ENCODE data around the gene ARHGAP23. TPM values are rescaled to one million over a fixed set of nuclear protein-coding genes. Genes with fewer than 3 reads are reported as not detected.

Gene ARHGAP23
- total RNA-seq, 1 experiment from 2014 or later = 56.4 TPM

DNA sequence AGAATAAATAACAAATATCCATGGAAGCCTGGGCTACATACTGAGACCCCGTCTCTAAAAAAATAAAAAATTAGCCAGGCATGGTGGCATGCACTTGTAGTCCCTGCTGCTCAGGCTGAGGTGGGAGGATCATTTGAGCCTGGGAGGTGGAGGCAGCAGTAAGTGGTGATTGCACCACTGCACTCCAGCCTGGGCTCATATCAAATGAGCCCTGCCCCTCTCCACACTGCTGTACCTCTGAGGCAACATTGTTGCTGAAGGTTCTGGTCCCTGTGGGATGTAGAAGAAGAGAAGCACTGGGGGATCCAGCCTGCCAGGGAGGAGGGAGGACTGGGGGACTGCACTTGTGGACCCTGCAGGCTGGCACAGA is 11.4 kb upstream of the ARHGAP23 start:
- H3K9me3 ChIP-seq (replicated peaks) = no peaks in the 10 kb centered on the region
- H3K27ac ChIP-seq = no peak overlapping the region
- H3K4me3 ChIP-seq = no peak overlapping the region
- DNase-seq (ENCODE audit: low read depth in 1 of 2, low spot score in 2 of 2) = no peak
- no peaks in the 10 kb centered on the region for H3K36me3 ChIP-seq
- peaks cover 9% of the 10 kb centered on the region for H3K27me3 ChIP-seq (replicated peaks)
- H3K4me1 ChIP-seq (replicated peaks) = peaks cover 20% of the 10 kb centered on the region

DNA sequence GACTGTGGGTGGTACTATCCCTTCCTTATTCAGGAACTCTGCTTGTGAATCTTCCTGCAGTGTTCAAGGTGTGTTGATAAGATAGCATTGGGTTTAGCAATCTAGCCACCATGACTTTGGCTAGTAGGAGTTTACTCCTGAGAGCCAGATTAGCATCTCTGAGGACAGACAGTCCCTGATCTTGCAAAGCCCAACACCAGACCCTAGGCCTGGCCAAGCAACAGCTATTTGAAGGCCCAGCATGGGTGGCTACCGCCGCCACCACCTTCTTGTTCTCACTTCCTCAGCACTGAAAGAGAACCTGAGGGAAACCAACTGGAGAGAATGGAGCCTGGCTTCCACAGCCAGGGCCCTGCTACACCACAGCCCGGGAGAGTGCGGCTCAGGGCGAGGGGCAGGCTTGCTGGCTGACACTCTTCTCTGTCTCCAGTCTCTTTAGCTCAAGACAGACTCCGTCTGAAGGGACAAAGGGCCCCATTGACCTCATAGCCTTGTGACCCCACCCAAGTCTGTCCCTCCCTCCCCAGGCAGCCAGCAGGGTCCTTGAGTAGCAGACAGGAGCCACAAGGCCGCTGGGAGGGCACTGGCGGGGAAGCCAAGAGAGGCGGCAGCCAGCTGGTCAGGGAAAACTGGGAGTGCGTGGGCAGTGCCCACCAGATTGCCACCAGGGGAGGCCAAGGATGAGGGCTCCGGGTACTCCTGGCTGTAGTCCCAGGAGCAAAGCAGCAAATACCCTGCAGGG is 10.9 kb upstream of the ARHGAP23 start:
- no peak for DNase-seq (ENCODE audit: low read depth in 1 of 2, low spot score in 2 of 2)
- Histone ChIP-seq H3K9me3 (replicated peaks) (no peaks in the 10 kb centered on the region), H3K4me1 (replicated peaks) (peaks cover 20% of the 10 kb centered on the region), H3K4me3 (no peak overlapping the region), H3K27ac (no peak overlapping the region), H3K36me3 (no peaks in the 10 kb centered on the region), H3K27me3 (replicated peaks) (peaks cover 9% of the 10 kb centered on the region)

DNA sequence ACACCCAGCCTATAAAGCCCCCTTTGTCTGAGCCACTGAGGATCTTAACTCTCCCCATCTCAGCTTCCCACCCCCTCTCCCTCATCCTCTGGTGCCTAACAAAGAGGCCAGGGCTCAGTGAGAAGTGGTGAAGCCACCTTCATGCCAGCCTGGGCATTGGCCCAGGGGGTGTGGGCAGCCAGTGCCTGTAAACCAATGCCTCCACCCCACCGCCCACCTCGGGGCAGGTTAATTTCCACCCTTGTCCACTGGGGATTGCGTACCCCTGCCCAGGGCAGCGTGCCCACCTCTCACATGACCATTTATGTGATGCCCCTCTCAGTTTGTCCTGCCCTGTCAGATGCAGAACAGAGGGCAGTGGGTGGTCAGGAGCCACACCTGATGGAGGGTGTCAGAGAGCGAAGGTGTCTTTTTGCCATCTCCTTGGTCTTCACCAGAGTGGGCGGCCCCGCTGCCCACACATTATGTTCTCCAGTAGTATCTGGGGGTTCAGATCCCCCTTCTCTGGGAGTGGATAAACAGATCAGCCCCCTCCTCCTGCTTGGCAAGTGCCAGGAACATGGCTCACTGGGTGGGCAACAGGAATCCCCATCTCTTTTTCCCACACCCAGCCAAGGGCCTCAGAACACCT is 10.1 kb upstream of the ARHGAP23 start:
- Histone ChIP-seq H3K4me1 (replicated peaks) (peaks cover 20% of the 10 kb centered on the region), H3K9me3 (replicated peaks) (no peaks in the 10 kb centered on the region), H3K36me3 (no peaks in the 10 kb centered on the region), H3K27me3 (replicated peaks) (peaks cover 9% of the 10 kb centered on the region), H3K4me3 (no peak overlapping the region), H3K27ac (no peak overlapping the region)
- no peak for DNase-seq (ENCODE audit: low read depth in 1 of 2, low spot score in 2 of 2)

DNA sequence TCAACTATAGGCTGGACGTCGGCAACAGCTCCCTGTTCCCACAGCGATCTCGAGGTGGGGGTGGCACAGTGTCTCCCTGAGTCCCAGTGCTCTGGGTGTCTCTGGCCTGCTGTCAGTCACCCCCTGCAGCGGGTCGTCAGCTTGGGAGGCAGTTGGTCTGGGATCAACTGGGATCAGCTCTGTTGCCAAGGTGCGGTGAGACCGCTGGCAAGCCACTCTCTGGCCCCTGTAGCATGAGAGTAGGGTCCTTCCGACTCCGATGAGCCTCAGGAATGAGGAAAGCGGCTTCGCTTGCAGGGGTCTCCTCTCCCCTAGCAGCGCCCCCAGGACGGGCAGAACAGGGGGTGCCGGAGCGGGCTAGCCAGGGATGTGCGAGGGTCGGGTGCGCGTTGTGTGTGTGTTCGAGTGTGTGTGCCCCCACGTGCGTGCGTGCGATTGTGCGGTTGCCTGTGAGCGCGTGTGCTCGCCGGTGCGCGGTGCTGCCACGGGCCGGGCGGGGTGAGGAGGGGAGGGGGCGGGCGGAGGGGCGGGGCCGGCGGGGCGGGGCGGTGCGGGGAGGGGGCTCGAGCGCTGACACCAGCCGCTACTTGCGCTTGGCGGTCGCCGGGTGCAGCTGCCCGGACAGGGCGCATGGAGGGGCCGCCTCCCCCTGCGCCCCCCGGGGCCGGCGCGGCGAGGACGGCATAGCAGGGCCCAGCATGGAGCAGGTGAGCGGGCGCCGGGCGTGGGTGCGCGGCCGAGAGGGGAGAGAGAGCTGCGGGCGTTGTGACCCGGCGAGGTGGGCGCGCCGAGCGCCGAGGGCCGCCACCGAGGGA is 9.4 kb upstream of the ARHGAP23 start:
- Histone ChIP-seq H3K4me1 (replicated peaks) (peaks cover 20% of the 10 kb centered on the region), H3K9me3 (replicated peaks) (no peaks in the 10 kb centered on the region), H3K27ac (no peak overlapping the region), H3K4me3 (no peak overlapping the region), H3K36me3 (no peaks in the 10 kb centered on the region), H3K27me3 (replicated peaks) (peaks cover 9% of the 10 kb centered on the region)
- no peak for DNase-seq (ENCODE audit: low read depth in 1 of 2, low spot score in 2 of 2)

DNA sequence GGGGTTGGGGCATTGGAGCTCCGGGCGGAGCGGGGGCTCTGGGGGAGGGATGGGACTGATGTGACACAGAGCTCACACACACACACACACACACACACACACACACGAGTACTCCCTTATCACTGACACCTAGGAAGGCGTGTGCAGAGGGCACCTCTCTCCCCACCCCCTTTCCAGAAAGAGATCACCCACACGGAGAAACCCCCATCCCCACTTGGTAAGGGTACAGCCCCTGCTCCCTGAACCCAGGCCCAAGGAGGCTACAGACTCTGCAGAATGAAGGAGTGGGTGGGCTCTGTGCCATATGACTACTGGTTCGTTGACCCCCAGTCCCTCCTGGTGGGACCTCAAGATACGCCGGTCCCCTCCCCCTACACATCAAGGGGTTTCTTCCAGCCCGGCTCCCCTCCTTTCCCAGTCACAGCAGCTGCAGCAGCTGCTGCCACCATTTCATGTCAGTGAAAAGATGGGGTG is 8.7 kb upstream of the ARHGAP23 start:
- peaks cover 9% of the 10 kb centered on the region for H3K27me3 ChIP-seq (replicated peaks)
- H3K27ac ChIP-seq = no peak overlapping the region
- no peak for DNase-seq (ENCODE audit: low read depth in 1 of 2, low spot score in 2 of 2)
- no peak overlapping the region for H3K4me3 ChIP-seq
- peaks cover 19% of the 10 kb centered on the region for H3K4me1 ChIP-seq (replicated peaks)
- H3K36me3 ChIP-seq = no peaks in the 10 kb centered on the region
- H3K9me3 ChIP-seq (replicated peaks) = no peaks in the 10 kb centered on the region

DNA sequence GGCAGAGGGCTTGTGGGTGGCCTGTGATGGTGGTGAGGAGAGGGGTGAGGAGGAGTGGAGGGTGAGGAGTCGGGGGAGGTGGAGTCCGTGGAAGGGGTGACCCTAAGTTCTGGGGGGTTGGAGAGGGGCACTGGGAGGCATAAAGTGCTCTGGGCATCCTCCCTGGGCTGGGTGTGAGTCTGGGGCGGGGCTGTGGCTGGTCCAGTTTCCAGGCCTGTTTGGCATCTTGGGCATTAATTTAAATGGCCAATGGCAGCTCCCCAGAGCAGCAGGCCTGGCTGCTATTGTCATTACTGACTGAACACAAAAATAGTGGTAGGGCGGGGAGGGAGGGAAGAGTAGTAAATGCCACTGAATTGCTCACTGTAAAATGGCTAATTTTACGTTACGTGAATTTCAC is 7.7 kb upstream of the ARHGAP23 start:
- H3K36me3 ChIP-seq = no peaks in the 10 kb centered on the region
- no peaks in the 10 kb centered on the region for H3K9me3 ChIP-seq (replicated peaks)
- peaks cover 13% of the 10 kb centered on the region for H3K4me1 ChIP-seq (replicated peaks)
- DNase-seq (ENCODE audit: low read depth in 1 of 2, low spot score in 2 of 2) = no peak
- no peak overlapping the region for H3K27ac ChIP-seq
- H3K27me3 ChIP-seq (replicated peaks) = peaks cover 9% of the 10 kb centered on the region
- no peak overlapping the region for H3K4me3 ChIP-seq

GRCh38 chr17:38421171-38421841 is 7.0 kb upstream of the ARHGAP23 start:
- Histone ChIP-seq H3K27ac (no peak overlapping the region), H3K4me3 (no peak overlapping the region)

DNA sequence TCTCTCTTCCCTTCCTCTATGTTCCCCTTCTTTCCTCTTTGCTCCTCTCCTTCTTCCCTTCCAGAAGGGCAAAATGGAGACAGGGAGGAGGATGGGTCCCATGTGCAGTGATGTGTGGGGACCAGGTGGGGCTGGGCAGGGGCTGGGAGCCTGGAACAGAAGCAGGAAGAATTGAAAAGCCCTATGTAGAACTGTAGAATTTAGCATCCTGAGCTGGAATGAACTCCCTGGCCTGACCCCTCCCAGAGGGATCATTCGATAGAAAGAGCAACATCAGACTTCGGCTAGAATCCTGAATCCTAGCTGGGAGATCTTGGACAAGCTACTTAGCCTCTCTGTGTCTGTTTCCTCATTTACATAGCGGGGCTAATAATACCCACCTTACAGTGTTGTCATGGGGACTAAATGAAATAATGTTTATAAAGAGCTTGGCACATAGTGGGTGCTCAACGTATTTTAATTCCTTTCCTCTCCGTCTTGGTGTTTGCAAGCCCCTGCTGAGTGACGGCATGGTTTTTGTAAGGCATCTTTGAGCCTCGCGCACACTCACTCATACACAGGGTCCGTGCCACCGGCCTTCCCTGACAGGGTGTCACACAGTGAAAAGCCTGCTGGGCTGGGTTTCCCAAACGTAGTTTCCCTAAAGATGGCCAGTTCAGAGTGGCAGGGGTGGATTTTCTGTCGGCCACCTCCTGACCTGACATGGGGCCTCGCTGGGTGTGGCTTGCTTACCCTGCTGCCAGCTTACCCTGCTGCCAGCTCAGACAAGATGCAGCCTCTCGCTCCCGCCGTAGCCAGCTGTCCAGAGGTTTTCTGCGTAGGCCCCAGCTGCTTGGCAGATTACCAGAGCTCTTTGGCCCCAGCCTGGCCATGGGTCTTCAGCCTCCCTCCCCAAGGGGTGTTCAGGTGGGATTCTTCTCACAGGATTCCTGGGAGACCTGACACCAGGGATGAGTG is 6.1 kb upstream of the ARHGAP23 start:
- Histone ChIP-seq H3K36me3 (no peaks in the 10 kb centered on the region), H3K27ac (no peak overlapping the region), H3K4me1 (replicated peaks) (peaks cover 25% of the 10 kb centered on the region), H3K9me3 (replicated peaks) (no peaks in the 10 kb centered on the region), H3K27me3 (replicated peaks) (peaks cover 9% of the 10 kb centered on the region), H3K4me3 (no peak overlapping the region)
- DNase-seq (ENCODE audit: low read depth in 1 of 2, low spot score in 2 of 2) = no peak

More at GRCh38 chr17:38421171-38421841, 7.0 kb upstream of the ARHGAP23 start:
- H3K9me3 ChIP-seq (replicated peaks) = no peaks in the 10 kb centered on the region
- H3K4me1 ChIP-seq (replicated peaks) = peaks cover 19% of the 10 kb centered on the region
- H3K36me3 ChIP-seq = no peaks in the 10 kb centered on the region
- peak in 1 of 2 experiments; percentile 24 for DNase-seq (ENCODE audit: low read depth in 1 of 2, low spot score in 2 of 2)
- peaks cover 9% of the 10 kb centered on the region for H3K27me3 ChIP-seq (replicated peaks)

- H3K27ac ChIP-seq = no peak overlapping the region
- peaks cover 6% of the 10 kb centered on the region for H3K36me3 ChIP-seq
- no peaks in the 10 kb centered on the region for H3K27me3 ChIP-seq (replicated peaks)
- H3K4me1 ChIP-seq (replicated peaks) = peaks cover 41% of the 10 kb centered on the region
- no peak overlapping the region for H3K4me3 ChIP-seq
- no peak for DNase-seq (ENCODE audit: low read depth in 1 of 2, low spot score in 2 of 2)
- H3K9me3 ChIP-seq (replicated peaks) = no peaks in the 10 kb centered on the region
Measured at GRCh38 chr17:38424297-38424972, 3.8 kb upstream of the ARHGAP23 start.

- Histone ChIP-seq H3K4me3 (no peak overlapping the region), H3K27me3 (replicated peaks) (no peaks in the 10 kb centered on the region), H3K9me3 (replicated peaks) (no peaks in the 10 kb centered on the region), H3K36me3 (peaks cover 9% of the 10 kb centered on the region), H3K27ac (no peak overlapping the region), H3K4me1 (replicated peaks) (peaks cover 47% of the 10 kb centered on the region)
- DNase-seq (ENCODE audit: low read depth in 1 of 2, low spot score in 2 of 2) = no peak
Measured at GRCh38 chr17:38425031-38425430, 3.2 kb upstream of the ARHGAP23 start.

DNA sequence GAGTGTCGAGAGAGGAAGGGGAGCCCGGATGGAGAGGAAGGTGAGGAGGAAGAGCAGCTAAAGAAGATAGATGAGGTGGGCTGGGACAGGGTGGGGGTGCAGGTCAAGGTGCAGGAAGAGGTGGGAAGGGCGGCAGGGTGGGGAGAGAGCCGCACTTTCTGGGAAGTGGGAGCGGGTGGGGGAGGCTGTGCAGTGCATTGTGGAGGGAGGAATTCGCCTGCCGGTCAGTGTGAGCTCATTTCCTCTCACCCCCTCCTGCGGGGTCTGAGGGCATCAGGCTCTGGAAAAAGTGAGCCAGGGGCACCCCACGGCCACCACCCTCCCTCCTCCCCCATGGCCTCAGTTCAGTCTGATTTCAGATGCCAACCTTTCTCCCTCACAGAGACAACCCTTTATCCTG is 2.5 kb upstream of the ARHGAP23 start:
- Histone ChIP-seq H3K4me3 (no peak overlapping the region), H3K9me3 (replicated peaks) (no peaks in the 10 kb centered on the region), H3K4me1 (replicated peaks) (peaks cover 49% of the 10 kb centered on the region), H3K36me3 (peaks cover 9% of the 10 kb centered on the region), H3K27me3 (replicated peaks) (no peaks in the 10 kb centered on the region), H3K27ac (no peak overlapping the region)
- DNase-seq (ENCODE audit: low read depth in 1 of 2, low spot score in 2 of 2) = no peak

DNA sequence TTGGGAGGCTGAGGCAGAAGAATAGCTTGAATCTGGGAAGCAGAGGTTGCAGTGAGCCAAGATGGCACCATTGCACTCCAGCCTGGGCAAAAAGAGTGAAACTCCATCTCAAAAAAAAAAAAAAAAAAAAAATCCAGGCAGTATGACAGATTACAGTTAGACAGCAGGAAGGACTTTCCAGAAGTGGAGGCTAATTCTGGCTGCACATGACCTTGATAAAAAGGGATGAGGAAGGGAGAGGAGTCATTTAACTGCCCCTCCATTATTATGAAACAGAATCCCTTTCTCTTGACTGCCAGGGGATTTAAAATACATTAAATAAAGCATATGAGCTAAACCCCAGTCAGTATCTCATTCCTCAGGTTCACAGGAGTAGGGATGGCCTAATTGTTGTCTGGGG is 1.8 kb upstream of the ARHGAP23 start:
- H3K4me3 ChIP-seq = no peak overlapping the region
- no peak for DNase-seq (ENCODE audit: low read depth in 1 of 2, low spot score in 2 of 2)
- no peaks in the 10 kb centered on the region for H3K27me3 ChIP-seq (replicated peaks)
- H3K27ac ChIP-seq = no peak overlapping the region
- H3K36me3 ChIP-seq = peaks cover 11% of the 10 kb centered on the region
- H3K4me1 ChIP-seq (replicated peaks) = peaks cover 43% of the 10 kb centered on the region
- no peaks in the 10 kb centered on the region for H3K9me3 ChIP-seq (replicated peaks)
